HG02588 (cell line): ENCODE measurements around the gene SP100.
"Not testable (repeated sequence)": the region's sequence is repeated elsewhere in the genome, so short reads cannot be mapped to it uniquely, and the experiment has no call there.

ENCODE experiments used
- ATAC-seq: cut with Tn5 transposase; IDR thresholded peaks from one replicate; pipeline ENCODE4 v1.9.1; 2021; ENCODE audit warnings: mild to moderate bottlenecking, moderate library complexity; ENCODE audit not compliant: unreplicated experiment

The SP100 gene

DNA sequence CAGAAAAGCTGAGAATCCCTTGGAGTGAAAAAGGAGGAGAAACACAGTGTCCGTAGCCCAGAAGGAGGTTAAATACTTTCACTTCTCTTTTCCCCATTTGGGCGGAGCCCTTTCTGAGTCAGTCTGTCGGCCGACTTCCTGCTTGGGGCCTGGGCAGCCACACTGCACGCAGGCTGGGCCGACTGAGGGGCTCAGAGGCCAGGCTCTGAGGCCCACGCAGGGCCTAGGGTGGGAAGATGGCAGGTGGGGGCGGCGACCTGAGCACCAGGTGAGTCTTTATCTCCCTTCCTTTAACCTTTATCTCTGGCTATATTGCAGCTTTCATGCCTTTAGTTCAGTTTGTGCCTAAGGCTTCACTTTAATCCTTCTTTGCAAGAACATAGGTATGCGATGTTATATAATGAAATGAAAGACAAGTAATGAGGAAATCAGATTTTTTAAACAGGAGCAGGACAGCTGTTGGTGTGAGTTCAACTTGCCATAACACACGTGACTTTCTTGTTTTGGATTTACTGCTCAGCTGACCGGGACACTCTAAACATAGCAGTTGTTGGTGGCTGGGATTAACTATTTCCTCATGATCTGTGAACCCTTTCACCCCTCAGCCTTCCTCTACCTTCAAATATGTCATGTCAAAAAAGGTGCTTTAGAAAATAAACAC, at the start of gene SP100:
Gene SP100 (plus strand): TSS at position 141 of the 661 bp plus-strand sequence. CDS start 96 bp downstream, at position 237.
- peak; percentile 76 for ATAC-seq

DNA sequence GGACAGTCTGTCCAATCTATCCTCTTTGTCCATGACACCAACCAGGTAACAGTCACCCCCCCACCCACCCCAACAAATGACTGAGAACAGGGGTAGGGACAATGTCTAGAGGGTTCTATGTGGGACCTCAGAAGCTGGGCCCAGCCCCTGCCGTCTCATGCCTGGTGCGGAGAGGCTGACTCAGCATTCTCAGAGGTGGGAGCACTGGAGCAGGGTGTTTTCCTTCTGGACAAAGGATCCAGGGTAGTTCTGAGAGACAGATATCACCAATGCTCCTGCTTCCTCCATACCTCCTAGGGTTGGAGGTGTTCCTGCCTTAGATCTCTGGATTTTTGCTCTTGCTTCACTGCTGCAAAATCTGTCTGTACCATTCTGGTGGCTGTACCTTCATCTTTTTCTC, 33.9 kb upstream of the SP100 start:
- ATAC-seq: no peak

DNA sequence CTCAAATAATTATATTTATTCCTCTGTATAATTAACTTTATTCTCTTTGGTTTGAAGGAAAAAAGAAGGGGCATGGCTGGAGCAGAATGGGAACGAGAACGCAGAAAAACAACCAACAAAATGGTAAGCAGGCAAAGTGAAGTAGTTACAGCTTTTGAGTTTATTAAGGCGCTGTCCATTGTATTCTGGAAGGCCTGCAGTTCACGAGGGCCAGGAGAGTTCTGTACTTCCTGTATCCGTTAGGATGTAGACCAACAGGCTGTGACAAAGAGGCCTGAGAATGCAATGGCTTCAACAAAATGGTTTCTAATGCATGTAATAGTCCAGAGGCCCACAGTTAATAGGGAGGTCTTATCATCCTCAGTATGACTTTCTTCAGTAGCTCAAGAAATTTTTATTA, 32.5 kb upstream of the SP100 start:
- ATAC-seq: no peak

DNA sequence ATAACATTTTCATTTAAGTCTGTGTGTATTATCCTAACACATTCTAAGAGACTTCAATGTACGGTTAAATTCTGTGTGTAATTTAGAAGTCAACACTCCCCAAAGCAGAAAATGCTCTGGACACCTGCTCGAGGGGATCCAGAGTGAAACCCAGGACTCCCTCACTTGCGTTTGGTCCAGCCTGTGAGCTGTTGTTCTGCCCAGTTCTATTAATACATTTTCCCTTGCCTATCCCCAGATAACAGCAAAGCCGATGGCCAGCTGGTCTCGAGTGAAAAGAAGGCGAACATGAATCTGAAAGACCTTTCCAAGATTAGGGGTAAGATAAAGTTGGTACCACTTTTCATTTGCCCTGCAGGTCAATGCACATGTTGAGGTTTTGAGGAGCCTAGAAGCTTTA, 31.0 kb upstream of the SP100 start:
- ATAC-seq: no peak

DNA sequence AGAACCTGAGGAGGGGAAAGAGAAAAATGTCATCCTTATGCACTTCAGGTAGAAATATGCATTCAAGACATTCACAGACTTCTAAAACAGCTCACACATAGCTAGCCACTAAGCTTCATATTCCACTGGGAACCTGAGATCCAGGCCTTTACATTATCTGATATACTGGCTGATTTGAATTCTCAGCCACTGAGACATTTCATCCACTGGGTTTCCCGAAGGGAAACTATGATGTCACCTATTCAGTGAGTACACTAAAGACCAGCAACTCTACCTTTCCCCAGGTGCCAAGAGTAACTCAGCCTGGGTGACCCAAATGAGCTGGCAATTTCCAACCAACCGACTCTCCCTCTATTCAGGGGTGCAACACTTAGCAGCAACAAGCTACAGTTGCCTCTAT, 21.7 kb upstream of the SP100 start:
- ATAC-seq: no peak

DNA sequence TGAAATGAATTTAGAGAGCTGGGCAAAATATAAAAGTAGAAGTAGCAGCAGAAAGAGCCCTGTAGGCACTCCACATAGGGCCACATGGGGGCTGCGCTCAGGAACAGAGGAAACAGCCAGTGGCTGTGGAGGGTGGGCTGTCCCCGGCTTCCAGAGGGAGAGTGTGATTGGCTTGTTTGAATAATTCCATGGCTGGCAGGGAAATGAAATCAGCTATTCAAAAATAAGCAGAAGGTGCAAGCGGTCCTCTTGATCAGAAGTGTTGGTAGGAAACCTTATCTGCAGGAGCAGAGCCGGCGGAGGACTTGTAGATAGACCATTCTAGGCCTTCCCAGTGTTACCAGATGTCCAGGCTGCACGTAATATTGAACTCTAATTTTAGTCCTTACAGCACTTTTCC, 17.3 kb upstream of the SP100 start:
- ATAC-seq: not testable (repeated sequence)

DNA sequence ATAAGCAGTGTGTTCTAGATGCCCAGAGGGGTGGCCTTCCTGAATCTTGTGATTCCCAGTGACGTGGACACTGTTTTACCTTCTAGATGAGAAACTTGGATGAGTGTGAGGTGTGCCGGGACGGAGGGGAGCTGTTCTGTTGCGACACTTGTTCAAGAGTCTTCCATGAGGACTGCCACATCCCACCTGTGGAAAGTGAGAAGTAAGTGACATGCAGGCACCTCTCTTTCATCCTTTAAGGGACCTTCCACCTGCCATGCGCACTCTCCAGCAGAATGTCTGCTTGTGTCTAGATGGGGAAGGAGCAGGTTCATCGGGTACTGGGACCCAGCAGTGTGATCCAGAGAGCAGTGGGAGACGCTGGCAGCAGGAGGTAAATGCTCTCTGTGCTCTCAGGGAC, 16.0 kb upstream of the SP100 start:
- ATAC-seq: no peak

DNA sequence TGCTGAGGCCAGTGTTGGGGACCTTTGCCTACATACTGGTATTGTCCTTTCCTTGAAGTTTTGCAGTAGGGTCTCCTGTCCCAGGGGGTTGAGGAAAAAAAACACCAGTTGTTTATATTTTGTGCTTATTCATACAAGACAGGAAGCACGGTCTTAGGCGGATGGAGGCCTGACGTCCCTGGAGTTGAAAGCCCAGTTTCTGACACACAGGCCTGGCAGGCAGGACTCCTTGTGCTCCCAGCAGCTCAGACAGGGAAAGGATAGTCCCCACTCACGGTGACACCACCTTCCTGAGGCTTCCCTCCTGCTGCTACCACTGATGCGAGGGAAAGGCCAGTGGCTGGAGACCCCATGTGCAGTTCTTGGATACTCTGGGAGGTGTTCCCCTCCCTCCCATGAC, 15.5 kb upstream of the SP100 start:
- ATAC-seq: no peak

DNA sequence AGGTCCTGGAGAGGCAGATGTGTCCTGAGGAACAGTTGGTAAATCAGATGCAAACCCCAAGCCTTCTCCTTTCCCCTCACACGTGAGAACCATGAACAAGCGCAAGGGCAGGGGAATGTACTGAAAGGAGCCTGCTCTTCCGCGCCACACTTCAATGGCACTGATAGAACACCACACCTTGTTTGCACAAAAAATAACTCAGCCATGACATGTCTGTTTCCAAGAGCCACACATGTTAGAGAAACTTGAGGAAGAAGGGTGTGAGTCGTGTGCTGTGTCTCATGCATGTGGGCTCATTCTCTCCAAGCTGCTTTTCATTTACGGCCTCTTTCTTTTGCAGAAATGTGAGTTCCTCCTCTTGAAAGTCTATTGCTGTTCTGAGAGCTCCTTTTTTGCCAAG, 15.0 kb upstream of the SP100 start:
- ATAC-seq: not testable (repeated sequence)

DNA sequence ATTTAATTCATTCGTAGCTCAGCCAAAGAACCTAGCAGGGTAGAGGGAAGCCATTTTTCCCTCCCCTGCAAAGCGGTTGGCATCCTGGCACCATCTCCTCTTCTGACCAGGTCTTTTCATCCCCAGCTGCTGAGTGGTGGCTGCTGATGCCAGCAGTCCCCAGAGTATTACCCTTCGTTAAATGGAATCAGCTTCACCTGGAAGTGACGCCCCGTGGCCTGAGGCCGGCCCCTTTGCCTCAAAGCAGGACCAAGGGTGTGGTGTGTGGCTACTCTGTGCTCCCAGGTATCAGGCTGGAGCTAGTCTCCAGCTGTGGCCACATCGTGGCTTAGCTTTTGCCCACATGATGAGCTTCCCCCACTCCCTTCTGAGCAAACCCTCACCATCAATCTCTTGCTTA, 12.3 kb upstream of the SP100 start:
- no peak for ATAC-seq

DNA sequence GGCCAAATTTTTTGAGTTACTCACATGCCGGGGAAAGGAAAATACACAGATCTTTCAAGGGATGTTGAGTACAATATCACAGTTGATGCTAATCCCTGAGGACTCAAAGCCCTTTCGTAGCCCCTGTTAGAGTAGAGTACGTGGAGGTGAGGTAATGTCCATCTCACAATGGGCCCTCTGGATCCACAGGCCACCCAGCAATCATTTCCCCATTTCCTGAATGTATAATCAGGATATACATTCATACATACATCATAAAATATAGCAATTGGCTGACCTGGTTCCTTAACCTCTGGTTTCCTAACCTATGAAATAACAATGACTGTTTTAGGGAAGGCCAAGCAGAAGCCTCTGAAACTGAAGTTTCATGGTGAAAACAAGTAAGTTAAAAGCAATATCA, 10.2 kb upstream of the SP100 start:
- no peak for ATAC-seq

DNA sequence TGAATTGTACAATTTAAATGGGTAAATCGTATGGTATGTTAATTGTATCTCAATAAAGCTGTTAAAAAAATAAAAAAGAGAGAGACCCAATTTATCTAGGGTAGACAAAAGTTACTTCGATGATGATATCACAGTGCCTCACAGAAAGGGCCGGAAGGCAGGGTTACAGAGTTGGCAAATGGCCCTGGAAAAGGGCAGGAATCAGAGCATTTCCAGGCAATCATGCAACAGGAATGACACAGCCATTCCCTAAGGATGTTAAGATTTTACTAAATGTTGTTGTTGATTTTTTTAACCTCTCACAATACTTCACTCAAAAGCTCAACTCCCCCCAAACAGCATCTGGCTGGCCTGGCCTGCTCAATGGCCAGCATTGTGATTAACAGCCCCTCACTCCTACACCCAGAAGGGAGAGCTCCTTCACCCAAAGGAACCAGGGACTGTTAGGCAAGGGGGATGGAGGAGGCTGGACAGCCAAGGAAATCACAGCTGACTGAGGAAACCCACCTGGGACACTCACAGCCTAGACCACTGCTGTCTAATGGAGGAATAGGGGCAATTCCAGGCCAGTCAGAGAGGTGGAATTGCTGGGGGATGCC, 7.7 kb upstream of the SP100 start:
- no peak for ATAC-seq

DNA sequence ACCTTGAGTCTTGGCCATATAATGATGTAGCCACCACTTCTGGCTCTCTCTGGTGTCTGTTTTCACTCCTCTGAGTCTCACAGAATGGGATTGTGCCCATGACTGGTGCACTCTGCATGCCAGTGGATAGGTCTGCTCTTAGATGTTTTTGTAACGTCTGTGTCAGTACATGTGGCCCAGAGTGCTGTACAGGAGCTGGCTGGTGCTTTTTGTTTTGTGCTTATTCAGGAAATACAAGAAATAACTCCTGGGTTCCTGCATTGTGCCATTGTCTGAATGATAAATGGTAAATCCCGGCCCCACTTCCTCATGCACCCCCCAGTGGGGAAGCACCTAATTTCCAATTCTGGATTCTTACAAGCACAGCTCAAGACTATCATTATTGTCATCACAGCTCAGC, 6.7 kb upstream of the SP100 start:
- not testable (repeated sequence) for ATAC-seq

DNA sequence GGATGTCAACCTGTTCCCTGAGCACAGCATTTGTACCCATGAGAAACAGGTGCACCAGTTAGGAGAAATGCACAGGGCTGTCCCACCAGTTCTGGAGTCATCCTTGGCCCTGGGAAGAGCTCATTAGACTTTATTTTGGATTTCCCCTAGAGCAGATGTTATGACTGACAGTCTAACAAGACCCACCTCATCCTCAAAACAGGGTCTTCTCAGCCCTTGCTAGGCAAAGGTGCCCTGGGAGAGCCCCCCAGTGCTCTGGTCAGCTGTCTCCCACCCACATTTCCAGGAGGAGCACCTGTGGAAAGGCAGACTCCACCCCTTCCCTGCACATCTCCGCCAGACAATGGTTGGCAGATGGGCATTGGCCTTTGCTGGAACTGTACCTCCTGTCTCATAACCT, 5.7 kb upstream of the SP100 start:
- no peak for ATAC-seq

DNA sequence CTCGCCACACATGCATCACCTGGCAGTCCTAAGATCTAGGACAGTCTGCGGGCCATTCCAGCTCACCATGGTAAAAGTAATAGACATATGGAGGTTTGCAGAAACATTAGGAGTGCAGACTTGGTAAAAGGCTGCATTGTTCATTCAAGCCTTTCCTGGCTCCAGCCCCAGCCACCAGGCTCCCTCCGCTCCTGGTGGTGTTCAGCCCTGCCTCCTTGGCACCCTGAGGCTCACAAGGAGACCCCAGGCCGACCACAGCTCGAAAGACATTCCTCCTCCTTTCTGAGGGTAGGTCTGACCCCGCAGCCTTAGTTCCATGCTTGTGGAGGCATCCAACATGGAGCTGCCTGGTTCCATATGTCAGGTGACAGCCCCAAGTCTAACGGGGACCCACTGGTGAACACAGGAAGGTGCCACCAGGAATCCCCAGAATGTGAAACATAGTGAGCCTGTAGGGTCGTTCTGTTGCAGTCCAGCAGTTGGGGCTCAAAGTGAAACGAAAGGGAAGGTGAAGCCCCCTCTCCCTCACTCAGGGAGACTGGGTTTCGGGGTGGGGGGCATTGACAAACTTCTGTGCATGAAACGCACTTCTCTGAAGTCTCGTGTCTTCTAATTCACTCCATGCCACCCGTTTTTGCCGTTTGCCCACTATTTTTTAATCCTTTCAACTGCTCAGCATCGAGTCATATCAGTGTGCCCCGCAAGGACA, 5.0 kb upstream of the SP100 start:
- ATAC-seq: no peak

DNA sequence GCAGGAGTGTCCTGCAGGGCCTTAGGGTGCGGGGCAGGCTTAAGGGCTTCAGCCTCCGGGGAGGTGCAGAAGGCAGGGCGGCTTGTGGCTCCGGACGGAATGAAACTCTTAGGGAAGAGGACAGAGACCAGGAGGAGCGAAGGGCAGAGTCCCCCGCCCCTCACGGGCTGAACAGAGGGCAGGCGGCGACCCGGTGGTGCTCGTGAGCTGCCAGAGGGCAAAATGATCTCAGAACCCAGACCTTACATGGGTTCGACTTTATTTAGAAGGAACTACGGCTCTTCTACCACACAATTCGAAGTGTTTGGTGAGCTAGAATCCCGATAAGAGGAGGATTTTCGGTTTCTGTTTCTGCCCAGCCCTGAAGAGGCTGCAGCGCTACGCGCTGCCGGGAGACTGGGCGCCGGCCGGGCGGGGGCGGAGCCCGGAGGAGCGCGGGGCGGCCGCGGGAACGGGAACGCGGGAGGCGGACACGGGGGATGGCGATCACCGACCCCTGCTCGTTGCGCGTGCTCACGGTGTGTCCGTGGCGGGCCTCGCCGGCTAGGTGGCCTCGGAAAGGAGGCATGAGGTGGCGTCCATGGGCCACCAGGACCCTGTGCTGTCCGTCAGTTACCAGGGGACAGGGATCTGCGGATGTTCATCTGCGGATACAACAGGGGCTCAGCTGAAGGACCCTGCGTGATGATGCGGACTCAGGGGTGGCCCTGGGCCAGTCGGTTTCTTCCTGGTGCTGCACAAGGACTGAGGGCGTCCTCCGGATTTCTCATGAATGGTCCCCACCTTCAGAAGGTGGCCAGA, 4.2 kb upstream of the SP100 start:
- peak; percentile 57 for ATAC-seq

DNA sequence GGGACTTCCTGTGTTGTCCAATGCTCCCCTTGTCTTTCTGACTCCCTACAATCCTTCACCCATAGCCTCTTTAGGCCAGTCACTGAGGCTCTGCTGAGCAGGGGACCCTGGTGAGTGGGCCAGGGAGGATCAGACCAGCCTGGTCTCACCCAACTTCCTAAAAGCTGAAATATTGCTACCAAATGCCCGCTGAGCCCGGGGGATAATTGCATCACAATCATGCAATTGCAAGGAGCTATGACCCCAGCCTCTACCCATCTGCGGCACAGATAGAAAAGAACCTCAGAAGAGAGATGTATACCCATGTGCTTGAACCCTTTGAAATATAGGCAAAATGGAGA, 3.7 kb upstream of the SP100 start:
- peak; percentile 0 for ATAC-seq

DNA sequence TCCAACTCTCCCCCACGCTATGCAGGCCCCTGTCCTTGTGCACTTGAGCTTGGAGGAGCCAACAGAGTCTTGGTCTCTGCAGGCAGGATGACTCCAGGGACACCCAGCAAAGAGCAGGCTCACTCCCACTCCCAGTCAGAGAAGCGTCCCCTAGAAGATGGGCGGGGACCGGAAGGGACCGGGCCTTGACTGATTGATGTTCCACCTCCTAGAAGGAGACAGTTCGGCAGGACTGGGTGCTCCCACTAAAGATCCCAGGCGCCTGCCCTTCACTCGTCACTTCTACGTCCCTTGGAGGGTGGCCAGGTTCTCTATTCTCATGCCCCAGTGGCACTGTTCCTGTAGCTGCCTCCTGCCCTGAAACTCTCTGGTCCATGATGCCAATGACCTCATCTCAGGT, 3.2 kb upstream of the SP100 start:
- ATAC-seq: no peak

DNA sequence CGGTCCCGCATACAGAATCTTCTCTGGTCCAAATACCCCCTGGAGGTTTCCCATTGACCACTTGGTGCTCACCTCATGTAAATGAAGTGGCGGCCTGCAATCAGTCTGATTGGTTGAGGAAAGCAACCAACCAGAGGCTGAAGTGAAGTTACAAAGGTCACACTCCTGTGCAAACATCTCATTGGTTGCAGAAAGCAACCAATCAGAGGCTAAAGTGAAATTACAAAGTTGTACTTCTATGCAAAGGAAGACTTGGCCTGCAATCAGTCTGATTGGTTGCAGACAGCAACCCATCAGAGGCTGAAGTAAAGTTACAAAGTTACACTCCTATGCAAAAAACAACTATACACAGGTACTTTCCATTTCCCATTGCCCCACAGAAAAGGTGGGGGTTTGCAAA, 2.5 kb upstream of the SP100 start:
- no peak for ATAC-seq

DNA sequence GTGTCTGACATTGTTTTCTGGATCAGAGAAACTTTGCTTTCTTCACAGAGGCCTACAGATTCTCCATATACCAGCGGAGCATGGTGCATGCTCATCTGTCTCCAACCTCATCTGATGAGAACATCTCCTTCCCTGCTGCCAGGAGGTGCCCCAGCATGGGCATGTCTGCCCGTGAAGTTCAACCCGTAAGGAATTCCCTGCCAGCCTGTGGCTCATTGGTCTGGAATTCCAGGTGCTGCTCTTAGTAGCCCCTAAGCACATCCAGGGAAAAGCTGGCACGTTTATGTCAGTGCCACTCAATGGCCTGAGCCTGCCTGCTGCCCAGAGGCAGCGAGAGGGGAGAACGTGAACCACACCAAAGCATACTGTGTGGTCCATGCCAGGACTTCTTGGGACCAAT, 1.7 kb upstream of the SP100 start:
- no peak for ATAC-seq

DNA sequence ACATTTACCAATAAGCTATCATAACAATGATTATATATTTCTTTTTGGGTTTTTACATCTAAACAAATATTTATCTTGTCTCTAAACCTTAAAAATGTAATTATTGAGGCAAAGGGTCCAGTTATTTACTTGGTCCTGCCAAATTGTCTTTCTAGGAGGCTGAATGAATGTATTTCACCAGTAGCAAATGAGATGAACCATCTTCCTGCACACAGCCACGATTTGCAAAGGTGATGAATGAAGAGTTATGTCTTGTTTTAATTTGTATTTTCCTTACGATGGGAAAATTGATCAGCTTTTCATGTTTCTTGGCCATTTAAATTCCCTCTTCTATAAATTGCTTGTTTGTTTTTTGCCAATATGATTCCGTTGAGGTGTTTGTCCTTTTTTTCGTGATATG, 1.4 kb downstream of the SP100 start:
- no peak for ATAC-seq
